Measurements from ENCODE around the gene KRI1.

- TF ChIP-seq JUND (IDR thresholded peaks at IDR 0.05) (no peak), RFX5 (IDR thresholded peaks at IDR 0.05; ENCODE audit: low read length) (no peak), GABPA (IDR thresholded peaks at IDR 0.05; ENCODE audit: low read depth) (no peak), ZBTB33 (IDR thresholded peaks at IDR 0.05; ENCODE audit: borderline replicate concordance, low read depth) (no peak), MEF2A (IDR thresholded peaks at IDR 0.05; ENCODE audit: borderline replicate concordance, low read depth) (no peak), GATA2 (CRISPR knock-in tag; IDR thresholded peaks at IDR 0.05) (no peak), RCOR1 (IDR thresholded peaks at IDR 0.05; ENCODE audit: low read length) (no peak), POLR2AphosphoS5 (IDR thresholded peaks at IDR 0.05; ENCODE audit: low read depth, low read length) (no peak), EP300 (IDR thresholded peaks at IDR 0.05; ENCODE audit: borderline replicate concordance in 1 of 2, low read depth in 1 of 2, low read length in 1 of 2) (no peak), MAX (IDR thresholded peaks at IDR 0.05; ENCODE audit: low read depth) (no peak), SMC3 (IDR thresholded peaks at IDR 0.05; ENCODE audit: low read depth, low read length) (no peak)
- TF ChIP-seq, protein P1, sequence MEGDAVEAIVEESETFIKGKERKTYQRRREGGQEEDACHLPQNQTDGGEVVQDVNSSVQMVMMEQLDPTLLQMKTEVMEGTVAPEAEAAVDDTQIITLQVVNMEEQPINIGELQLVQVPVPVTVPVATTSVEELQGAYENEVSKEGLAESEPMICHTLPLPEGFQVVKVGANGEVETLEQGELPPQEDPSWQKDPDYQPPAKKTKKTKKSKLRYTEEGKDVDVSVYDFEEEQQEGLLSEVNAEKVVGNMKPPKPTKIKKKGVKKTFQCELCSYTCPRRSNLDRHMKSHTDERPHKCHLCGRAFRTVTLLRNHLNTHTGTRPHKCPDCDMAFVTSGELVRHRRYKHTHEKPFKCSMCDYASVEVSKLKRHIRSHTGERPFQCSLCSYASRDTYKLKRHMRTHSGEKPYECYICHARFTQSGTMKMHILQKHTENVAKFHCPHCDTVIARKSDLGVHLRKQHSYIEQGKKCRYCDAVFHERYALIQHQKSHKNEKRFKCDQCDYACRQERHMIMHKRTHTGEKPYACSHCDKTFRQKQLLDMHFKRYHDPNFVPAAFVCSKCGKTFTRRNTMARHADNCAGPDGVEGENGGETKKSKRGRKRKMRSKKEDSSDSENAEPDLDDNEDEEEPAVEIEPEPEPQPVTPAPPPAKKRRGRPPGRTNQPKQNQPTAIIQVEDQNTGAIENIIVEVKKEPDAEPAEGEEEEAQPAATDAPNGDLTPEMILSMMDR (IDR thresholded peaks at IDR 0.05): no peak
- TF ChIP-seq, protein P2, sequence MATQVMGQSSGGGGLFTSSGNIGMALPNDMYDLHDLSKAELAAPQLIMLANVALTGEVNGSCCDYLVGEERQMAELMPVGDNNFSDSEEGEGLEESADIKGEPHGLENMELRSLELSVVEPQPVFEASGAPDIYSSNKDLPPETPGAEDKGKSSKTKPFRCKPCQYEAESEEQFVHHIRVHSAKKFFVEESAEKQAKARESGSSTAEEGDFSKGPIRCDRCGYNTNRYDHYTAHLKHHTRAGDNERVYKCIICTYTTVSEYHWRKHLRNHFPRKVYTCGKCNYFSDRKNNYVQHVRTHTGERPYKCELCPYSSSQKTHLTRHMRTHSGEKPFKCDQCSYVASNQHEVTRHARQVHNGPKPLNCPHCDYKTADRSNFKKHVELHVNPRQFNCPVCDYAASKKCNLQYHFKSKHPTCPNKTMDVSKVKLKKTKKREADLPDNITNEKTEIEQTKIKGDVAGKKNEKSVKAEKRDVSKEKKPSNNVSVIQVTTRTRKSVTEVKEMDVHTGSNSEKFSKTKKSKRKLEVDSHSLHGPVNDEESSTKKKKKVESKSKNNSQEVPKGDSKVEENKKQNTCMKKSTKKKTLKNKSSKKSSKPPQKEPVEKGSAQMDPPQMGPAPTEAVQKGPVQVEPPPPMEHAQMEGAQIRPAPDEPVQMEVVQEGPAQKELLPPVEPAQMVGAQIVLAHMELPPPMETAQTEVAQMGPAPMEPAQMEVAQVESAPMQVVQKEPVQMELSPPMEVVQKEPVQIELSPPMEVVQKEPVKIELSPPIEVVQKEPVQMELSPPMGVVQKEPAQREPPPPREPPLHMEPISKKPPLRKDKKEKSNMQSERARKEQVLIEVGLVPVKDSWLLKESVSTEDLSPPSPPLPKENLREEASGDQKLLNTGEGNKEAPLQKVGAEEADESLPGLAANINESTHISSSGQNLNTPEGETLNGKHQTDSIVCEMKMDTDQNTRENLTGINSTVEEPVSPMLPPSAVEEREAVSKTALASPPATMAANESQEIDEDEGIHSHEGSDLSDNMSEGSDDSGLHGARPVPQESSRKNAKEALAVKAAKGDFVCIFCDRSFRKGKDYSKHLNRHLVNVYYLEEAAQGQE (IDR thresholded peaks at IDR 0.05; ENCODE audit: low read depth, low read length): no peak
Observed at GRCh38 chr19:10567656-10568055, 1.8 kb upstream of the KRI1 start.

All from SK-N-SH (cell line).